ENCODE measurements around the gene CALCOCO2. TPM values are rescaled to one million over a fixed set of nuclear protein-coding genes. Genes with fewer than 3 reads are reported as not detected.

Gene CALCOCO2
- total RNA-seq, 1 donor from 2014 or later, result 45.1 TPM

DNA sequence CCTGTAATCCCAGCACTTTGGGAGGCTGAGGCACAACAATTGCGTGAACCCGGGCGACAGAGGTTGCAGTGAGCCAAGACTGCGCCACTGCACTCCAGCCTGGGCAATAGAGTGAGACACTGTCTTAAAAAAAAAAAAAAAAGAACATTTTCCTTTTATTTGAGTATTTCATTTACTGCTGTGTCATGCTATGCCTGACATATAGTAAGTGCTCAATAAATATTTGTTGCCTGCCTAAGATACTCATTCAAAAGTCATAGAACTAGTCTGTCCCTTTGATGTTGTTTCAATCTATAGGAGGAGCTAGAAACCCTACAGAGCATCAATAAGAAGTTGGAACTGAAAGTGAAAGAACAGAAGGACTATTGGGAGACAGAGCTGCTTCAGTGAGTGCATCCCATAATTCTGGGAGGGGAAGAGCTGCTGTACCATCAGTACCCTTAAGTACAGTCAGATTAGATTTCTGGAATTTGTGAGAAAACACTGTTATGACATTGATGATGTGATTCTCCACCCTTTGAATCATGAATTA, 20.0 kb downstream of the CALCOCO2 start:
- no peaks in the 10 kb centered on the region for H3K27me3 ChIP-seq (ENCODE audit: control insufficient read depth, insufficient read depth, low read length)
- no peak for DNase-seq (ENCODE audit: low read depth)
- peaks cover 2% of the 10 kb centered on the region for H3K36me3 ChIP-seq (ENCODE audit: control insufficient read depth, insufficient read depth, low read length)
- H3K4me3 ChIP-seq (ENCODE audit: low read depth, low read length), result no peak overlapping the region
- TF ChIP-seq, protein P1, sequence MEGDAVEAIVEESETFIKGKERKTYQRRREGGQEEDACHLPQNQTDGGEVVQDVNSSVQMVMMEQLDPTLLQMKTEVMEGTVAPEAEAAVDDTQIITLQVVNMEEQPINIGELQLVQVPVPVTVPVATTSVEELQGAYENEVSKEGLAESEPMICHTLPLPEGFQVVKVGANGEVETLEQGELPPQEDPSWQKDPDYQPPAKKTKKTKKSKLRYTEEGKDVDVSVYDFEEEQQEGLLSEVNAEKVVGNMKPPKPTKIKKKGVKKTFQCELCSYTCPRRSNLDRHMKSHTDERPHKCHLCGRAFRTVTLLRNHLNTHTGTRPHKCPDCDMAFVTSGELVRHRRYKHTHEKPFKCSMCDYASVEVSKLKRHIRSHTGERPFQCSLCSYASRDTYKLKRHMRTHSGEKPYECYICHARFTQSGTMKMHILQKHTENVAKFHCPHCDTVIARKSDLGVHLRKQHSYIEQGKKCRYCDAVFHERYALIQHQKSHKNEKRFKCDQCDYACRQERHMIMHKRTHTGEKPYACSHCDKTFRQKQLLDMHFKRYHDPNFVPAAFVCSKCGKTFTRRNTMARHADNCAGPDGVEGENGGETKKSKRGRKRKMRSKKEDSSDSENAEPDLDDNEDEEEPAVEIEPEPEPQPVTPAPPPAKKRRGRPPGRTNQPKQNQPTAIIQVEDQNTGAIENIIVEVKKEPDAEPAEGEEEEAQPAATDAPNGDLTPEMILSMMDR (IDR thresholded peaks at IDR 0.05; ENCODE audit: insufficient read depth, low read length, poor library complexity, severe bottlenecking), result no peak

- H3K4me3 ChIP-seq (ENCODE audit: low read depth, low read length), result no peak overlapping the region
- H3K27me3 ChIP-seq (ENCODE audit: control insufficient read depth, insufficient read depth, low read length), result no peaks in the 10 kb centered on the region
- TF ChIP-seq, protein P1 (IDR thresholded peaks at IDR 0.05; ENCODE audit: insufficient read depth, low read length, poor library complexity, severe bottlenecking), result no peak
- DNase-seq (ENCODE audit: low read depth), result no peak
- H3K36me3 ChIP-seq (ENCODE audit: control insufficient read depth, insufficient read depth, low read length), result peaks cover 2% of the 10 kb centered on the region
Measured at GRCh38 chr17:48854774-48855476, 24.1 kb downstream of the CALCOCO2 start.

GRCh38 chr17:48856122-48856821, 25.4 kb downstream of the CALCOCO2 start:
- TF ChIP-seq, protein P1 (IDR thresholded peaks at IDR 0.05; ENCODE audit: insufficient read depth, low read length, poor library complexity, severe bottlenecking), result no peak
- no peaks in the 10 kb centered on the region for H3K27me3 ChIP-seq (ENCODE audit: control insufficient read depth, insufficient read depth, low read length)
- H3K36me3 ChIP-seq (ENCODE audit: control insufficient read depth, insufficient read depth, low read length), result peaks cover 2% of the 10 kb centered on the region
- no peak overlapping the region for H3K4me3 ChIP-seq (ENCODE audit: low read depth, low read length)
- no peak for DNase-seq (ENCODE audit: low read depth)

DNA sequence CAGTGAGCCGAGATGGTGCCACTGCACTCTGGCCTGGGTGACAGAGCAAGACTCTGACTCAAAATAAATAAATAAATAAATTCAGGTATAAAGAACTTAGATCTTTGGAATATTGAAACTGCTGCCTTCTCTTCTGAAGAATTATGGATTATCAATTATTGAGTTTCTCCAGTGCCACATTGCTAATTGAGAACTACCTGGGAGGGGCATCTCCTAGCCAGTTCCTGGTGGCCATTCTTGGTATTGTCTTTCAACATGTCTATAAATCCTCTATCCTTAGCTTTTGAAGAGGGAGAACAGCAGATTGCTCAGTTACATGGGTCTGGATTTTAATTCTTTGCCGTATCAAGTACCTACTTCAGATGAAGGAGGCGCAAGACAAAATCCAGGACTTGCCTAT, 29.2 kb downstream of the CALCOCO2 start:
- H3K27me3 ChIP-seq (ENCODE audit: control insufficient read depth, insufficient read depth, low read length), result no peaks in the 10 kb centered on the region
- H3K4me3 ChIP-seq (ENCODE audit: low read depth, low read length), result no peak overlapping the region
- peaks cover under 1% of the 10 kb centered on the region for H3K36me3 ChIP-seq (ENCODE audit: control insufficient read depth, insufficient read depth, low read length)
- TF ChIP-seq, protein P1 (IDR thresholded peaks at IDR 0.05; ENCODE audit: insufficient read depth, low read length, poor library complexity, severe bottlenecking), result no peak
- no peak for DNase-seq (ENCODE audit: low read depth)

- Histone ChIP-seq H3K4me3 (ENCODE audit: low read depth, low read length) (no peak overlapping the region), H3K36me3 (ENCODE audit: control insufficient read depth, insufficient read depth, low read length) (no peaks in the 10 kb centered on the region), H3K27me3 (ENCODE audit: control insufficient read depth, insufficient read depth, low read length) (no peaks in the 10 kb centered on the region)
- DNase-seq (ENCODE audit: low read depth), result no peak
- TF ChIP-seq, protein P1 (IDR thresholded peaks at IDR 0.05; ENCODE audit: insufficient read depth, low read length, poor library complexity, severe bottlenecking), result no peak
Measured at GRCh38 chr17:48860456-48860855, 29.6 kb downstream of the CALCOCO2 start.
